ENCODE measurements around the gene RNU5B-1. TPM values are rescaled to one million over a fixed set of nuclear protein-coding genes. Genes with fewer than 3 reads are reported as not detected.
A peak's percentile ranks its signal among the peaks of the same experiment; 100 is the strongest.
"Not testable (repeated sequence)": the region's sequence is repeated elsewhere in the genome, so short reads cannot be mapped to it uniquely, and the experiment has no call there.

The RNU5B-1 gene
- total RNA-seq, 1 donor, result not detected

- no peak for DNase-seq (ENCODE audit: low read depth)
- no peak for TF ChIP-seq CTCF (IDR thresholded peaks at IDR 0.05; ENCODE audit: insufficient read depth, low read length)
- no peak overlapping the region for H3K4me3 ChIP-seq (ENCODE audit: low read depth, low read length)
These were observed 44.9 kb downstream of the RNU5B-1 start for GRCh38 chr15:65349338-65349737.

- DNase-seq (ENCODE audit: low read depth); H3K4me3 ChIP-seq (ENCODE audit: low read depth, low read length): not testable (repeated sequence)
These were observed 47.5 kb downstream of the RNU5B-1 start for GRCh38 chr15:65351972-65352371.

Small RNA genes lying within 50 kb of the gene (small RNA-seq; reads per million reads assigned to genes)
- gene RNU5A-1, result 311 reads per million, percentile 99 among the genes with 10 or more reads in this experiment
- gene RNU5B-1, result 691 reads per million, percentile 99 among the genes with 10 or more reads in this experiment
- gene SNORA24B, result 32.1 reads per million, percentile 96 among the genes with 10 or more reads in this experiment

Other genes with a start within 250 kb of the RNU5B-1 start
- gene RASL12, start 236.7 kb upstream of the RNU5B-1 start, total RNA-seq (ENCODE audit: low replicate concordance), result 1.7 and 1.9 TPM in 2 replicates
- not detected in 2 replicates for gene KBTBD13, start 227.9 kb upstream of the RNU5B-1 start, total RNA-seq (ENCODE audit: low replicate concordance)
- gene UBAP1L, start 189.5 kb upstream of the RNU5B-1 start, total RNA-seq (ENCODE audit: low replicate concordance), result 2.1 and 3.8 TPM in 2 replicates
- gene PDCD7, start 170.9 kb upstream of the RNU5B-1 start, total RNA-seq (ENCODE audit: low replicate concordance), result 15.7 and 41.9 TPM in 2 replicates
- gene CLPX, start 119.3 kb upstream of the RNU5B-1 start, total RNA-seq (ENCODE audit: low replicate concordance), result 40.4 and 43.8 TPM in 2 replicates
- under 0.01 and 0.16 TPM in 2 replicates for gene CILP, start 93.2 kb upstream of the RNU5B-1 start, total RNA-seq (ENCODE audit: low replicate concordance)
- gene PARP16, start 17.8 kb upstream of the RNU5B-1 start, total RNA-seq (ENCODE audit: low replicate concordance), result 2.0 and 4.7 TPM in 2 replicates
- gene RNU5A-1, start 8.6 kb upstream of the RNU5B-1 start, total RNA-seq (ENCODE audit: low replicate concordance), result not detected in 2 replicates
- gene IGDCC3, start 73.3 kb downstream of the RNU5B-1 start, total RNA-seq (ENCODE audit: low replicate concordance), result 0.25 TPM in 1 of 2 replicates, not detected in the other
- gene IGDCC4, start 118.3 kb downstream of the RNU5B-1 start, total RNA-seq (ENCODE audit: low replicate concordance), result 1.4 and 7.5 TPM in 2 replicates
- gene DPP8, start 213.0 kb downstream of the RNU5B-1 start, total RNA-seq (ENCODE audit: low replicate concordance), result 45.2 and 46.5 TPM in 2 replicates
- 30.7 and 89.3 TPM in 2 replicates for gene HACD3, start 225.8 kb downstream of the RNU5B-1 start, total RNA-seq (ENCODE audit: low replicate concordance)